Measurements from ENCODE around the gene EEF2K.

DNA sequence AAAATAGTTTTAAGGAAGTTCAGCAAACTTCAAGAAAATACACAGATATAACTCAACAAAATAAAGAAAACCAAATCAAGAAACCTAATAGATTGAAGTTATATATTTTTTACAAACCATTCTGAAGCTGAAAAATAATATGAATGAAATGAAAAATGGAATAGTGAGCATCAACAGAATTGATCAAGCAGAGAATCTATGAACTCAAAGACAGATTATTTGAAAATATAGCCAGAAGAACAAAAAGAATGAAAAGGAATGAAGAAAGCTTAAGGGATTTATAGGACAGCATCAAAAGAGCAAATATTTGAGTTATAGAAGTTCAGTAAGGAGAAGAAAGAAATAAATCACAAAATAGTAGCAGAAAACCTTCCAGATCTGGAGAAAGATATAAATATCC, 130.5 kb downstream of the EEF2K start:
- TF ChIP-seq, protein P1, sequence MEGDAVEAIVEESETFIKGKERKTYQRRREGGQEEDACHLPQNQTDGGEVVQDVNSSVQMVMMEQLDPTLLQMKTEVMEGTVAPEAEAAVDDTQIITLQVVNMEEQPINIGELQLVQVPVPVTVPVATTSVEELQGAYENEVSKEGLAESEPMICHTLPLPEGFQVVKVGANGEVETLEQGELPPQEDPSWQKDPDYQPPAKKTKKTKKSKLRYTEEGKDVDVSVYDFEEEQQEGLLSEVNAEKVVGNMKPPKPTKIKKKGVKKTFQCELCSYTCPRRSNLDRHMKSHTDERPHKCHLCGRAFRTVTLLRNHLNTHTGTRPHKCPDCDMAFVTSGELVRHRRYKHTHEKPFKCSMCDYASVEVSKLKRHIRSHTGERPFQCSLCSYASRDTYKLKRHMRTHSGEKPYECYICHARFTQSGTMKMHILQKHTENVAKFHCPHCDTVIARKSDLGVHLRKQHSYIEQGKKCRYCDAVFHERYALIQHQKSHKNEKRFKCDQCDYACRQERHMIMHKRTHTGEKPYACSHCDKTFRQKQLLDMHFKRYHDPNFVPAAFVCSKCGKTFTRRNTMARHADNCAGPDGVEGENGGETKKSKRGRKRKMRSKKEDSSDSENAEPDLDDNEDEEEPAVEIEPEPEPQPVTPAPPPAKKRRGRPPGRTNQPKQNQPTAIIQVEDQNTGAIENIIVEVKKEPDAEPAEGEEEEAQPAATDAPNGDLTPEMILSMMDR (IDR thresholded peaks at IDR 0.05) = no peak
- TF ChIP-seq EZH2 (IDR thresholded peaks at IDR 0.05; ENCODE audit: borderline replicate concordance, insufficient read depth, low read depth, low read length, poor library complexity, severe bottlenecking) = no peak
